Measurements from ENCODE around the gene PRAMEF1. TPM values are rescaled to one million over a fixed set of nuclear protein-coding genes. Genes with fewer than 3 reads are reported as not detected.

Gene PRAMEF1
- total RNA-seq, 4 donors from 2014 or later, result not detected

GRCh38 chr1:12757836-12758235, 33.4 kb upstream of the PRAMEF1 start:
- Histone ChIP-seq H3K36me3 (no peaks in the 10 kb centered on the region), H3K9me3 (no peaks in the 10 kb centered on the region), H3K4me3 (no peak overlapping the region), H3K4me1 (no peaks in the 10 kb centered on the region), H3K27me3 (no peaks in the 10 kb centered on the region), H3K27ac (no peak overlapping the region)
- in situ Hi-C loops (cut with MboI; ENCODE audit: low pct_ligation_motif_present in 1 of 4, low pct_unique_long_range_greater_than_20kb in 1 of 4, low sequenced_read_pairs in 3 of 4) (no loop called here), intact Hi-C loops (cut with DNase I; ENCODE audit: low total_unique reads) (no loop called here)
- DNase-seq, result no peak
- TF ChIP-seq EP300 (IDR thresholded peaks at IDR 0.05; ENCODE audit: low read depth) (no peak), CTCF (IDR thresholded peaks at IDR 0.05) (no peak), POLR2AphosphoS5 (IDR thresholded peaks at IDR 0.05) (no peak), POLR2A (IDR thresholded peaks at IDR 0.05) (no peak)
- 60 to 68% methylated on average over 4 to 6 of the region's 6 CpGs for WGBS, 2 donors (ENCODE audit: low coverage in 1 of 2)

GRCh38 chr1:12760256-12760795, 30.9 kb upstream of the PRAMEF1 start:
- Histone ChIP-seq H3K27ac (no peak overlapping the region), H3K4me1 (no peaks in the 10 kb centered on the region), H3K27me3 (no peaks in the 10 kb centered on the region), H3K36me3 (no peaks in the 10 kb centered on the region), H3K9me3 (no peaks in the 10 kb centered on the region), H3K4me3 (no peak overlapping the region)
- intact Hi-C loops (cut with DNase I; ENCODE audit: low total_unique reads), result no loop called here
- WGBS, 2 donors (ENCODE audit: low coverage in 1 of 2), result 71% methylated on average over 7 of the region's 7 CpGs; no CpG with 5 or more reads in 1 of the 2 donors
- DNase-seq, result no peak
- TF ChIP-seq POLR2A (IDR thresholded peaks at IDR 0.05), result no peak
- TF ChIP-seq EP300 (IDR thresholded peaks at IDR 0.05; ENCODE audit: low read depth), result no peak
- TF ChIP-seq POLR2AphosphoS5 (IDR thresholded peaks at IDR 0.05), result no peak
- no peak for TF ChIP-seq CTCF (IDR thresholded peaks at IDR 0.05)
- in situ Hi-C loops (cut with MboI; ENCODE audit: low pct_ligation_motif_present in 1 of 4, low pct_unique_long_range_greater_than_20kb in 1 of 4, low sequenced_read_pairs in 3 of 4), result no loop called here

- H3K27me3 ChIP-seq, result no peaks in the 10 kb centered on the region
- TF ChIP-seq POLR2AphosphoS5 (IDR thresholded peaks at IDR 0.05) (no peak), POLR2A (IDR thresholded peaks at IDR 0.05) (no peak), EP300 (IDR thresholded peaks at IDR 0.05; ENCODE audit: low read depth) (no peak), CTCF (IDR thresholded peaks at IDR 0.05) (no peak)
Measured at GRCh38 chr1:12761781-12762180, 29.4 kb upstream of the PRAMEF1 start.

GRCh38 chr1:12762766-12763165, 28.4 kb upstream of the PRAMEF1 start:
- intact Hi-C loops (cut with DNase I; ENCODE audit: low total_unique reads), result no loop called here
- Histone ChIP-seq H3K27me3 (no peaks in the 10 kb centered on the region), H3K4me1 (no peaks in the 10 kb centered on the region), H3K36me3 (no peaks in the 10 kb centered on the region), H3K27ac (no peak overlapping the region), H3K4me3 (no peak overlapping the region), H3K9me3 (no peaks in the 10 kb centered on the region)
- 87% methylated on average over 7 of the region's 7 CpGs; no CpG with 5 or more reads in 1 of the 2 donors for WGBS, 2 donors (ENCODE audit: low coverage in 1 of 2)
- no peak for DNase-seq
- in situ Hi-C loops (cut with MboI; ENCODE audit: low pct_ligation_motif_present in 1 of 4, low pct_unique_long_range_greater_than_20kb in 1 of 4, low sequenced_read_pairs in 3 of 4), result no loop called here
- TF ChIP-seq POLR2AphosphoS5 (IDR thresholded peaks at IDR 0.05) (no peak), POLR2A (IDR thresholded peaks at IDR 0.05) (no peak), EP300 (IDR thresholded peaks at IDR 0.05; ENCODE audit: low read depth) (no peak), CTCF (IDR thresholded peaks at IDR 0.05) (no peak)

More at GRCh38 chr1:12761781-12762180, 29.4 kb upstream of the PRAMEF1 start:
- no peaks in the 10 kb centered on the region for H3K36me3 ChIP-seq
- H3K4me3 ChIP-seq, result no peak overlapping the region
- H3K27ac ChIP-seq, result no peak overlapping the region
- intact Hi-C loops (cut with DNase I; ENCODE audit: low total_unique reads), result no loop called here
- no peaks in the 10 kb centered on the region for H3K4me1 ChIP-seq
- in situ Hi-C loops (cut with MboI; ENCODE audit: low pct_ligation_motif_present in 1 of 4, low pct_unique_long_range_greater_than_20kb in 1 of 4, low sequenced_read_pairs in 3 of 4), result no loop called here
- no peaks in the 10 kb centered on the region for H3K9me3 ChIP-seq
- no peak for DNase-seq
- WGBS, 2 donors (ENCODE audit: low coverage in 1 of 2), result 80% methylated on average over 5 of the region's 5 CpGs; no CpG with 5 or more reads in 1 of the 2 donors
